ENCODE data around the gene UNC13D. TPM values are rescaled to one million over a fixed set of nuclear protein-coding genes. Genes with fewer than 3 reads are reported as not detected.
"Not testable (repeated sequence)": the region's sequence is repeated elsewhere in the genome, so short reads cannot be mapped to it uniquely, and the experiment has no call there.

Gene UNC13D
- total RNA-seq, 1 experiment from 2014 or later = 9.0 TPM

GRCh38 chr17:75872434-75873351, 28.5 kb upstream of the UNC13D start:
- DNase-seq = peak in 1 of 2 experiments; percentile 46
- Histone ChIP-seq H3K27me3 (replicated peaks; ENCODE audit: control insufficient read depth, insufficient read depth, low read length) (no peaks in the 10 kb centered on the region), H3K4me3 (ENCODE audit: low read depth, low read length) (no peak overlapping the region), H3K4me1 (peaks cover 22% of the 10 kb centered on the region), H3K9me3 (no peaks in the 10 kb centered on the region), H3K36me3 (ENCODE audit: control insufficient read depth, insufficient read depth, low read length) (no peaks in the 10 kb centered on the region)
- ChIA-PET POLR2A (interaction anchor here (0.6 to 1.4 kb wide), 3 partner anchors 18 to 266 kb away, joined by 3 to 6 read pairs (median 3); partner anchors contain the start of gene WBP2), CTCF (interaction anchor here (1.3 to 2.0 kb wide), 2 partner anchors 15 to 18 kb away, joined by 3 to 8 read pairs; partner anchors contain the start of gene WBP2)
- peaks cover 12% of the 10 kb centered on the region for H3K4me1 Mint-ChIP-seq (ENCODE audit: low read depth, unreplicated experiment)
- no peak for TF ChIP-seq CTCF (IDR thresholded peaks at IDR 0.05; ENCODE audit: insufficient read depth in 1 of 2, low read depth in 1 of 2, low read length in 1 of 2, severe bottlenecking in 1 of 2, unreplicated experiment in 1 of 2)
- H3K9me3 Mint-ChIP-seq (ENCODE audit: unreplicated experiment) = no peaks in the 10 kb centered on the region
- H3K4me3 Mint-ChIP-seq (ENCODE audit: unreplicated experiment) = no peak overlapping the region
- no peaks in the 10 kb centered on the region for H3K27me3 Mint-ChIP-seq (ENCODE audit: insufficient read depth, unreplicated experiment)
- no TSS peak for BruUV-seq (replicated peaks)
- no peak overlapping the region for H3K27ac Mint-ChIP-seq (ENCODE audit: unreplicated experiment)
- H3K36me3 Mint-ChIP-seq (ENCODE audit: insufficient read depth, unreplicated experiment) = no peaks in the 10 kb centered on the region
- intact Hi-C loops (cut with micrococcal nuclease; ENCODE audit: unreplicated experiment) = no loop called here

- H3K4me1 ChIP-seq; CTCF ChIA-PET; H3K27ac Mint-ChIP-seq (ENCODE audit: unreplicated experiment): not testable (repeated sequence)
These were observed 26.0 kb upstream of the UNC13D start for GRCh38 chr17:75870228-75870627.

GRCh38 chr17:75869282-75870141, 25.3 kb upstream of the UNC13D start:
- no peak overlapping the region for H3K4me3 ChIP-seq (ENCODE audit: low read depth, low read length)
- Mint-ChIP-seq H3K27me3 (ENCODE audit: insufficient read depth, unreplicated experiment) (no peaks in the 10 kb centered on the region), H3K9me3 (ENCODE audit: unreplicated experiment) (no peaks in the 10 kb centered on the region), H3K27ac (ENCODE audit: unreplicated experiment) (peak overlapping the region; percentile 15), H3K36me3 (ENCODE audit: insufficient read depth, unreplicated experiment) (no peaks in the 10 kb centered on the region), H3K4me3 (ENCODE audit: unreplicated experiment) (no peak overlapping the region), H3K4me1 (ENCODE audit: low read depth, unreplicated experiment) (no peaks in the 10 kb centered on the region)
- BruUV-seq (replicated peaks) = no TSS peak
- no peaks in the 10 kb centered on the region for H3K36me3 ChIP-seq (ENCODE audit: control insufficient read depth, insufficient read depth, low read length)
- no peaks in the 10 kb centered on the region for H3K9me3 ChIP-seq
- H3K27me3 ChIP-seq (replicated peaks; ENCODE audit: control insufficient read depth, insufficient read depth, low read length) = no peaks in the 10 kb centered on the region
- no peak for TF ChIP-seq CTCF (IDR thresholded peaks at IDR 0.05; ENCODE audit: insufficient read depth in 1 of 2, low read depth in 1 of 2, low read length in 1 of 2, severe bottlenecking in 1 of 2, unreplicated experiment in 1 of 2)
- intact Hi-C loops (cut with micrococcal nuclease; ENCODE audit: unreplicated experiment) = no loop called here
- CTCF ChIA-PET = interaction anchor here (0.6 kb wide), 1 partner anchor 34 kb away, joined by 3 read pairs; no protein-coding TSS in a partner anchor
- H3K4me1 ChIP-seq = peaks cover 9% of the 10 kb centered on the region; the same call in 1 of the 2 replicates
- DNase-seq = no peak
- POLR2A ChIA-PET = no interaction called here

More at GRCh38 chr17:75870228-75870627, 26.0 kb upstream of the UNC13D start:
- H3K27me3 ChIP-seq (replicated peaks; ENCODE audit: control insufficient read depth, insufficient read depth, low read length); intact Hi-C loops (cut with micrococcal nuclease; ENCODE audit: unreplicated experiment); DNase-seq; POLR2A ChIA-PET; H3K36me3 ChIP-seq (ENCODE audit: control insufficient read depth, insufficient read depth, low read length); H3K9me3 Mint-ChIP-seq (ENCODE audit: unreplicated experiment); H3K4me1 Mint-ChIP-seq (ENCODE audit: low read depth, unreplicated experiment); BruUV-seq (replicated peaks); H3K4me3 Mint-ChIP-seq (ENCODE audit: unreplicated experiment); H3K27me3 Mint-ChIP-seq (ENCODE audit: insufficient read depth, unreplicated experiment); H3K4me3 ChIP-seq (ENCODE audit: low read depth, low read length); H3K9me3 ChIP-seq; H3K36me3 Mint-ChIP-seq (ENCODE audit: insufficient read depth, unreplicated experiment): not testable (repeated sequence)

GRCh38 chr17:75868730-75869281, 24.6 kb upstream of the UNC13D start:
- CTCF ChIA-PET = interaction anchor here (1.1 kb wide), 1 partner anchor 9 kb away, joined by 3 read pairs; no protein-coding TSS in a partner anchor

More at GRCh38 chr17:75868730-75869281, 24.6 kb upstream of the UNC13D start:
- H3K36me3 Mint-ChIP-seq (ENCODE audit: insufficient read depth, unreplicated experiment); POLR2A ChIA-PET; H3K4me3 Mint-ChIP-seq (ENCODE audit: unreplicated experiment); H3K36me3 ChIP-seq (ENCODE audit: control insufficient read depth, insufficient read depth, low read length); H3K9me3 Mint-ChIP-seq (ENCODE audit: unreplicated experiment); intact Hi-C loops (cut with micrococcal nuclease; ENCODE audit: unreplicated experiment); BruUV-seq (replicated peaks); H3K27me3 ChIP-seq (replicated peaks; ENCODE audit: control insufficient read depth, insufficient read depth, low read length); DNase-seq; H3K27ac Mint-ChIP-seq (ENCODE audit: unreplicated experiment); H3K27me3 Mint-ChIP-seq (ENCODE audit: insufficient read depth, unreplicated experiment); H3K9me3 ChIP-seq; H3K4me1 Mint-ChIP-seq (ENCODE audit: low read depth, unreplicated experiment); H3K4me1 ChIP-seq; H3K4me3 ChIP-seq (ENCODE audit: low read depth, low read length): not testable (repeated sequence)
